CD4-positive, alpha-beta T cell (primary cell): Measurements from ENCODE around the gene PHF14. TPM values are rescaled to one million over a fixed set of nuclear protein-coding genes. Genes with fewer than 3 reads are reported as not detected.

Experiments used
- ATAC-seq: fragments of 200-7000 bp; cut with Tn5 transposase; one replicate; pipeline ENCODE4 v1.10.0; 2022; ENCODE audit warnings: mild to moderate bottlenecking; ENCODE audit not compliant: poor library complexity
- CTCF ChIA-PET: fragments of 350-600 bp; sonication (Branson Sonifier 250); formaldehyde crosslinking; loops from one replicate; lab custom pipeline; 2021; ENCODE audit warnings: antibody characterized with exemption, inconsistent platforms; lab: Charles Lee
- POLR2A ChIA-PET: fragments of 350-600 bp; sonication (Branson Sonifier 250); formaldehyde crosslinking; loops from one replicate; lab custom pipeline; 2021; ENCODE audit warnings: antibody characterized with exemption, inconsistent platforms; lab: Charles Lee
- DNase-seq, 14 experiments: peaks; one replicate each; pipeline ENCODE4 v3.0.0-alpha.2; 2013 to 2020; ENCODE audit warnings: mixed read lengths in 2 of 14
- H3K27ac ChIP-seq, 2 donors: one replicate each; pipeline versions ENCODE4 v1.5.1 to v1.7.0; 2013; ENCODE audit warnings: low read length in 2 of 2, low read depth in 1 of 2, mild to moderate bottlenecking in 1 of 2
- H3K27me3 ChIP-seq, 2 experiments: 1 replicate in 1 of 2; 2 replicates in 1 of 2; pipeline versions ENCODE4 v1.6.1 to v1.7.0; 2013; ENCODE audit warnings: low read length in 2 of 2, control low read depth in 1 of 2, mild to moderate bottlenecking in 1 of 2, moderate library complexity in 1 of 2; ENCODE audit not compliant: insufficient read depth in 2 of 2, control insufficient read depth in 1 of 2
- H3K36me3 ChIP-seq: one replicate; pipeline ENCODE4 v1.6.1; 2013; ENCODE audit warnings: low read length, control low read depth; ENCODE audit not compliant: insufficient read depth
- H3K4me1 ChIP-seq: one replicate; pipeline ENCODE4 v1.6.1; 2013; ENCODE audit warnings: low read length, control low read depth; ENCODE audit not compliant: insufficient read depth
- H3K4me3 ChIP-seq: one replicate; pipeline ENCODE4 v1.5.1; 2013; ENCODE audit warnings: mild to moderate bottlenecking, low read length, moderate library complexity
- H3K9me3 ChIP-seq, 2 experiments: 1 replicate in 1 of 2; 2 replicates in 1 of 2; pipeline versions ENCODE4 v1.6.1 to v1.7.0; 2013; ENCODE audit warnings: low read length in 2 of 2, mild to moderate bottlenecking in 2 of 2, control low read depth in 1 of 2, moderate library complexity in 1 of 2; ENCODE audit not compliant: control insufficient read depth in 1 of 2, insufficient read depth in 1 of 2
- H3K27ac Mint-ChIP-seq: one replicate; pipeline ENCODE4 v1.8.0; 2020; ENCODE audit warnings: mixed read lengths
- H3K27me3 Mint-ChIP-seq: one replicate; pipeline ENCODE4 v1.8.0; 2021; ENCODE audit warnings: mixed read lengths
- H3K36me3 Mint-ChIP-seq: one replicate; pipeline ENCODE4 v1.8.0; 2021; ENCODE audit warnings: low read depth, mixed read lengths
- H3K4me1 Mint-ChIP-seq: one replicate; pipeline ENCODE4 v1.8.0; 2021; ENCODE audit warnings: low read depth, mixed read lengths
- H3K4me3 Mint-ChIP-seq: one replicate; pipeline ENCODE4 v1.8.0; 2020; ENCODE audit warnings: mild to moderate bottlenecking, mixed read lengths
- H3K9me3 Mint-ChIP-seq: one replicate; pipeline ENCODE4 v1.8.0; 2020; ENCODE audit warnings: mixed read lengths
- intact Hi-C, 2 experiments: fragments of 100-400 bp; cut with DNase I in 1 of 2; cut with micrococcal nuclease in 1 of 2; formaldehyde crosslinking; loops; one replicate each; pipeline versions ENCODE4 v1.15.1 to v1.9.0; 2023 to 2025; cut with DNase I, micrococcal nuclease
- total RNA-seq, 174 experiments: library from RNA in 2 of 174; stranded (reverse) in 2 of 174; gene quantifications; one replicate each; pipeline ENCODE4 v1.2.3 and lab custom pipeline; 2021 to 2026
- TF ChIP-seq, protein P1 (sequence below): fragments of 200-600 bp; IDR thresholded peaks from one replicate; pipeline ENCODE4 v1.8.0; 2022; ENCODE audit warnings: antibody characterized with exemption, mild to moderate bottlenecking

The PHF14 gene
- total RNA-seq, 2 experiments from 2014 or later, result 23.1 TPM

DNA sequence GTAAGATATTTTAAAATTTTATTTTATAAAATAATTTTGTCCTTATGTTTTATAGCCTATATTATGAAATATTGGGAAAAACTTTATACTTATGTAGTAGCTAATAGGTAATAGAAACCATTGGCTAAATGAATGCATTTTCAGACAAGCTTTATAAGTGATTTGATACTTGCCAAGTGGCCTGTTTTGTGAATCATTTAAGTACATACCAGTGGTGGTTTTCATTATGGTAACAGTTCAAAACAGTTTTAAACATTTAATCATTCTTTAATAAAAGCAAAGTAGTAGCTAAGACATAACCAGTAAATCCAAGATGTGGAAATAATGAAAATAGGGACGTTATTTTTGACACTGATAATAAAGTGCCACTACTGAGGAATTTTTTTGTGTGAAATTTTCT is 182.2 kb downstream of the PHF14 start:
- Mint-ChIP-seq H3K9me3 (no peaks in the 10 kb centered on the region), H3K4me3 (no peak overlapping the region), H3K27ac (no peak overlapping the region), H3K36me3 (peaks cover 11% of the 10 kb centered on the region), H3K27me3 (no peaks in the 10 kb centered on the region), H3K4me1 (no peaks in the 10 kb centered on the region)
- no peaks in the 10 kb centered on the region for H3K4me1 ChIP-seq
- no peaks in the 10 kb centered on the region for H3K36me3 ChIP-seq
- intact Hi-C loops, result no loop called here
- CTCF ChIA-PET, result no interaction called here
- H3K27ac ChIP-seq, result no peak overlapping the region
- TF ChIP-seq, protein P1, sequence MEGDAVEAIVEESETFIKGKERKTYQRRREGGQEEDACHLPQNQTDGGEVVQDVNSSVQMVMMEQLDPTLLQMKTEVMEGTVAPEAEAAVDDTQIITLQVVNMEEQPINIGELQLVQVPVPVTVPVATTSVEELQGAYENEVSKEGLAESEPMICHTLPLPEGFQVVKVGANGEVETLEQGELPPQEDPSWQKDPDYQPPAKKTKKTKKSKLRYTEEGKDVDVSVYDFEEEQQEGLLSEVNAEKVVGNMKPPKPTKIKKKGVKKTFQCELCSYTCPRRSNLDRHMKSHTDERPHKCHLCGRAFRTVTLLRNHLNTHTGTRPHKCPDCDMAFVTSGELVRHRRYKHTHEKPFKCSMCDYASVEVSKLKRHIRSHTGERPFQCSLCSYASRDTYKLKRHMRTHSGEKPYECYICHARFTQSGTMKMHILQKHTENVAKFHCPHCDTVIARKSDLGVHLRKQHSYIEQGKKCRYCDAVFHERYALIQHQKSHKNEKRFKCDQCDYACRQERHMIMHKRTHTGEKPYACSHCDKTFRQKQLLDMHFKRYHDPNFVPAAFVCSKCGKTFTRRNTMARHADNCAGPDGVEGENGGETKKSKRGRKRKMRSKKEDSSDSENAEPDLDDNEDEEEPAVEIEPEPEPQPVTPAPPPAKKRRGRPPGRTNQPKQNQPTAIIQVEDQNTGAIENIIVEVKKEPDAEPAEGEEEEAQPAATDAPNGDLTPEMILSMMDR, result no peak
- no peaks in the 10 kb centered on the region for H3K9me3 ChIP-seq
- H3K27me3 ChIP-seq, result no peaks in the 10 kb centered on the region
- ATAC-seq, result no peak
- H3K4me3 ChIP-seq, result no peak overlapping the region
- DNase-seq, result no peak
- POLR2A ChIA-PET, result no interaction called here

DNA sequence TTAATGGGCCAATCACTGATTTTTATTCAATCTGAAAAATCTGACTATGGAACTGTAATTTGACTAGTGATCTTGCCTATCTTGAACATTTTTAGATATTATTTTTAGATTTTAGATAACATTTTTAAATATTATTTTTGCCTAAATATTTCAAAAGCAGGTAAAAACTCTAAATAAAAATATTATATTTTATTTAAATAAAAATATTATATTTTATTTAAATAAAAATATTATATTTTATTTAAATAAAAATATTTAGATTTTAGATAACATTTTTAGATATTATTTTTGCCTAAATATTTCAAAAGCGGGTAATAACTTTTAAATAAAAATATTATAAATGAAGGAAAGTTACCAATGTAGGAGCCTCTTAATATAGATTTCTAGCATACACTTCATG is 187.8 kb downstream of the PHF14 start:
- intact Hi-C loops, result no loop called here
- no peaks in the 10 kb centered on the region for H3K27me3 ChIP-seq
- Mint-ChIP-seq H3K9me3 (no peaks in the 10 kb centered on the region), H3K27ac (no peak overlapping the region), H3K4me1 (no peaks in the 10 kb centered on the region), H3K4me3 (no peak overlapping the region), H3K36me3 (peaks cover 17% of the 10 kb centered on the region), H3K27me3 (no peaks in the 10 kb centered on the region)
- no peaks in the 10 kb centered on the region for H3K36me3 ChIP-seq
- no peaks in the 10 kb centered on the region for H3K4me1 ChIP-seq
- ATAC-seq, result no peak
- H3K9me3 ChIP-seq, result no peaks in the 10 kb centered on the region
- ChIA-PET POLR2A (no interaction called here), CTCF (no interaction called here)
- DNase-seq, result no peak
- H3K4me3 ChIP-seq, result no peak overlapping the region
- TF ChIP-seq, protein P1, result no peak
- H3K27ac ChIP-seq, result no peak overlapping the region

DNA sequence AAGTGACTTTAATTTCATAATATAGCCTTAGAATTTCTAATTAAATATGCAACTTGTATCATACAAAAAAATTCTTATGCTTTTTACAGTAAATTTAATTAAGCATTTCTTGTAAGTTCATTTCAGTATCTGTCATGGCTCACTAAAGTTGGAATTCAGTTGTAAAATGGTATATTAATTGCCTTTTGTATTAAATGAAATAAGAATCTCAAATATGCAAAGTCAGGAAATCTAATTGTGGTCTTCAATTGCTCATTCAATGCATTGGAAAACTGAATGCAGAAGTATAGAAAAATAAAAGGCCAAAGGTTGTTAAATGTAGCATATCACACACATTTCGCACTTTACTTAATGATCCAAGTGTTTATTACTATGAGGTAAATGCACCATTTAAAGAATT is 189.5 kb downstream of the PHF14 start:
- peaks cover 17% of the 10 kb centered on the region for H3K36me3 Mint-ChIP-seq
- CTCF ChIA-PET, result no interaction called here
- ATAC-seq (no peak), DNase-seq (no peak)
- no peak overlapping the region for H3K4me3 ChIP-seq
- intact Hi-C loops, result no loop called here
- H3K27me3 ChIP-seq, result no peaks in the 10 kb centered on the region
- no peak overlapping the region for H3K27ac ChIP-seq
- H3K4me1 ChIP-seq, result no peaks in the 10 kb centered on the region
- H3K27me3 Mint-ChIP-seq, result no peaks in the 10 kb centered on the region
- no peaks in the 10 kb centered on the region for H3K4me1 Mint-ChIP-seq
- no peak overlapping the region for H3K4me3 Mint-ChIP-seq
- no peaks in the 10 kb centered on the region for H3K9me3 ChIP-seq
- TF ChIP-seq, protein P1, result no peak
- no peak overlapping the region for H3K27ac Mint-ChIP-seq
- H3K36me3 ChIP-seq, result no peaks in the 10 kb centered on the region
- POLR2A ChIA-PET, result no interaction called here
- no peaks in the 10 kb centered on the region for H3K9me3 Mint-ChIP-seq
